RWPE1 (cell line): ENCODE data around the gene BBS2.

Experiments used
- CTCF ChIA-PET: fragments of 350-600 bp; sonication (Branson Sonifier 250); formaldehyde crosslinking; extraction: SDS; loops from one replicate; lab custom pipeline; 2021; lab: Yijun Ruan, JAX
- POLR2A ChIA-PET: fragments of 400-600 bp; formaldehyde crosslinking; extraction: SDS; loops from one replicate; lab custom pipeline; 2020; ENCODE audit warnings: antibody characterized with exemption; ENCODE audit not compliant: low non-redundant PET; lab: Yijun Ruan, JAX
- DNase-seq: peaks from one replicate; pipeline ENCODE4 v3.0.0; 2012; ENCODE audit warnings: low spot score
- H3K27ac ChIP-seq: fragments of 450-650 bp; 2 replicates; pipeline ENCODE4 v1.5.1; 2017
- TF ChIP-seq, protein P1 (sequence below): fragments of 450-650 bp; conservative IDR thresholded peaks from 2 replicates; pipeline ENCODE4 v1.5.1; 2017; ENCODE audit warnings: low read depth, mild to moderate bottlenecking

Gene BBS2

GRCh38 chr16:56482683-56483236 is 37.1 kb downstream of the BBS2 start:
- no peak for DNase-seq
- H3K27ac ChIP-seq: no peak overlapping the region
- ChIA-PET POLR2A (no interaction called here), CTCF (no interaction called here)
- TF ChIP-seq, protein P1, sequence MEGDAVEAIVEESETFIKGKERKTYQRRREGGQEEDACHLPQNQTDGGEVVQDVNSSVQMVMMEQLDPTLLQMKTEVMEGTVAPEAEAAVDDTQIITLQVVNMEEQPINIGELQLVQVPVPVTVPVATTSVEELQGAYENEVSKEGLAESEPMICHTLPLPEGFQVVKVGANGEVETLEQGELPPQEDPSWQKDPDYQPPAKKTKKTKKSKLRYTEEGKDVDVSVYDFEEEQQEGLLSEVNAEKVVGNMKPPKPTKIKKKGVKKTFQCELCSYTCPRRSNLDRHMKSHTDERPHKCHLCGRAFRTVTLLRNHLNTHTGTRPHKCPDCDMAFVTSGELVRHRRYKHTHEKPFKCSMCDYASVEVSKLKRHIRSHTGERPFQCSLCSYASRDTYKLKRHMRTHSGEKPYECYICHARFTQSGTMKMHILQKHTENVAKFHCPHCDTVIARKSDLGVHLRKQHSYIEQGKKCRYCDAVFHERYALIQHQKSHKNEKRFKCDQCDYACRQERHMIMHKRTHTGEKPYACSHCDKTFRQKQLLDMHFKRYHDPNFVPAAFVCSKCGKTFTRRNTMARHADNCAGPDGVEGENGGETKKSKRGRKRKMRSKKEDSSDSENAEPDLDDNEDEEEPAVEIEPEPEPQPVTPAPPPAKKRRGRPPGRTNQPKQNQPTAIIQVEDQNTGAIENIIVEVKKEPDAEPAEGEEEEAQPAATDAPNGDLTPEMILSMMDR: no peak

- no peak for DNase-seq
- ChIA-PET CTCF (interaction anchor here (0.7 kb wide), 1 partner anchor 197 kb away, joined by 3 read pairs; no protein-coding TSS in a partner anchor), POLR2A (no interaction called here)
- H3K27ac ChIP-seq: no peak overlapping the region
- TF ChIP-seq, protein P1: no peak
Measured at GRCh38 chr16:56481468-56482122, 38.2 kb downstream of the BBS2 start.

- POLR2A ChIA-PET: no interaction called here
- DNase-seq: no peak
- TF ChIP-seq, protein P1: no peak
- CTCF ChIA-PET: no interaction called here
- H3K27ac ChIP-seq: no peak overlapping the region
Measured at GRCh38 chr16:56480776-56481467, 38.9 kb downstream of the BBS2 start.

GRCh38 chr16:56479469-56479868 is 40.4 kb downstream of the BBS2 start:
- peak overlapping the region; percentile 33; the same call in 1 of the 2 replicates for H3K27ac ChIP-seq
- TF ChIP-seq, protein P1: no peak
- ChIA-PET CTCF (interaction anchor here (0.7 kb wide), 1 partner anchor 14 kb away, joined by 3 read pairs; no protein-coding TSS in a partner anchor), POLR2A (no interaction called here)
- DNase-seq: no peak

GRCh38 chr16:56478281-56479049 is 41.4 kb downstream of the BBS2 start:
- ChIA-PET CTCF (interaction anchor here (0.7 kb wide), 1 partner anchor 92 kb away, joined by 6 read pairs; no protein-coding TSS in a partner anchor), POLR2A (no interaction called here)
- TF ChIP-seq, protein P1: no peak
- DNase-seq: no peak
- no peak overlapping the region for H3K27ac ChIP-seq
